Stomach (tissue), 9 donors: ENCODE measurements around the gene PRKCA. TPM values are rescaled to one million over a fixed set of nuclear protein-coding genes. Genes with fewer than 3 reads are reported as not detected.
A peak's percentile ranks its signal among the peaks of the same experiment; 100 is the strongest.

Experiments used
- DNase-seq, 2 donors: peaks; one replicate each; pipeline versions ENCODE4 v3.0.0 to v3.0.0-alpha.2; 2013 to 2019
- H3K27ac ChIP-seq, 5 donors: fragments of 200-600 bp in 4 of 5; sonication (generic) in 4 of 5; one replicate each; pipeline ENCODE4 v1.5.1; 2013 to 2019; ENCODE audit warnings: mild to moderate bottlenecking in 1 of 5, moderate library complexity in 1 of 5
- H3K27me3 ChIP-seq, 3 donors: fragments of 200-600 bp; sonication (generic); one replicate each; pipeline ENCODE4 v1.5.1; 2017 to 2019; ENCODE audit warnings: mixed run types in 1 of 3
- H3K36me3 ChIP-seq, 4 donors: fragments of 200-600 bp; sonication (generic); 1 replicate in 3 of 4; 2 replicates in 1 of 4; pipeline ENCODE4 v1.5.1; 2016 to 2019
- H3K4me1 ChIP-seq, 4 donors: fragments of 200-600 bp; sonication (generic); one replicate each; pipeline ENCODE4 v1.5.1; 2016 to 2019
- H3K4me3 ChIP-seq, 4 donors: fragments of 200-600 bp; sonication (generic) in 3 of 4; one replicate each; pipeline ENCODE4 v1.5.1; 2016 to 2019; ENCODE audit warnings: mild to moderate bottlenecking in 1 of 4
- H3K9me3 ChIP-seq, 4 donors: fragments of 200-600 bp; sonication (generic); one replicate each; pipeline ENCODE4 v1.5.1; 2016 to 2019
- EP300 ChIP-seq: sonication (generic); formaldehyde crosslinking; IDR thresholded peaks from one replicate; pipeline ENCODE4 v1.6.1; 2017; ENCODE audit warnings: antibody characterized with exemption
- POLR2A ChIP-seq, 4 donors: fragments of 450-650 bp; IDR thresholded peaks; one replicate each; pipeline ENCODE4 v1.6.1; 2016; ENCODE audit warnings: antibody characterized with exemption in 4 of 4, control low read depth in 2 of 4, mild to moderate bottlenecking in 1 of 4, moderate library complexity in 1 of 4
- POLR2AphosphoS5 ChIP-seq, 3 donors: sonication (generic); formaldehyde crosslinking; IDR thresholded peaks; one replicate each; pipeline ENCODE4 v1.6.1; 2016; ENCODE audit warnings: antibody characterized with exemption in 3 of 3
- WGBS, 5 donors: extraction: QIAGEN DNeasy Blood & Tissue Kit in 3 of 5; methylation state at CpG; one replicate each; pipeline versions ENCODE4 v1.1.5 to v1.1.7; 2013 to 2018; 5-methylcytosine and 5-hydroxymethylcytosine counted together
- intact Hi-C: fragments of 100-400 bp; cut with DNase I; formaldehyde crosslinking; loops from one replicate; pipeline ENCODE4 v1.15.1; 2023; ENCODE audit warnings: low total_unique reads
- polyA plus RNA-seq, 3 donors: library from polyadenylated mRNA; stranded (reverse); fragments of 200-250 nt; gene quantifications; one replicate each; pipeline ENCODE4 v1.2.3, GENCODE V29; 2013
- total RNA-seq, 5 donors: library from RNA; depleted of rRNA; stranded (reverse); fragments of >200 nt; gene quantifications; one replicate each; pipeline versions ENCODE4 v1.1.0 to v1.2.3, GENCODE V29; 2014 to 2016
- TF ChIP-seq, protein P1 (sequence below), 7 experiments: fragments of 450-650 bp in 4 of 7; fragments of 200-600 bp in 3 of 7; sonication (generic) in 3 of 7; IDR thresholded peaks; one replicate each; pipeline ENCODE4 v1.5.1; 2016 to 2019; ENCODE audit warnings: antibody characterized with exemption in 7 of 7, control low read depth in 2 of 7, mild to moderate bottlenecking in 1 of 7
- donor health status: healthy with polysubstance abuse.
- donor health status: Bipolar disorder and iron deficiency.
- donor health status: healthy.

Gene PRKCA
- total and polyA plus RNA-seq, 8 donors, result 2.1 to 41.1 (median 12.2) TPM

DNA sequence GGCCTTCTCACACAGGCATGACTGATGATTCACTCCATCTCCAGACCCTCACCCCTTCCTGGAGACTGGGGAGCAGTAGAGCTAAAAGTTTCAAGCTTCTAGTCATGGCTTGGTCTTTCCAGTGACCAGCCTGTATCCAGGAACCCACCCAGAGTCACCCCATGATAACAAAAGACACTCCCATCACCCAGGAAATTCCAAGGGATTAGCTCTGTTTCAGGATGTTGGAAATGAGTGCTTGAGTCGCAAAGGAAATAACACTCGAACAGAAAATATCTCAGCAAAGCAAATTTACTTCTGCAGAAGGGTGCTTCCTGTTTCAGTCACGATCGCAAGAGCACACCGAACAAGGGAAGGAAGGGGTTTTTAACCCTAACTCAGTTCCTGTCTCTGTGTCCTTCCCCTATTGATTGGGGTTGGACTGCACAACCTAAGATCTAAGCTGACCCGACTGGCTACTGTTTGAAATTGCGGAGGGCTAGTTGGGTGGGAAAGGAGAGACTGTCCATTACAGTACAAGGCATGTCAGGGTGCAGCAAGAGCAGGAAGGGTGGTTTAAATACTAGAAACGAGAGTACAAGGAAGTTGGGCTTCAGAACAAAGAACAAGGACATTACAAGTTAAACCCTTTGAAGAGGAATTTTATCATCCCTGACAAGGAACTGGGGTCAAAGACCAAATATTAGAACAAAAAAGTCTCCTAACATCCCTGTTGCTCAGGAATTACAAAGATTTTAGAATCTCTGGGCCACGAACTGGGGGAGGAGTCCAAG lies 308.1 kb downstream of the PRKCA start:
- Histone ChIP-seq H3K27ac (no peak overlapping the region), H3K9me3 (peaks cover 0 to 18% (median 9%) of the 10 kb centered on the region in 4 donors), H3K27me3 (no peaks in the 10 kb centered on the region), H3K36me3 (no peaks in the 10 kb centered on the region), H3K4me1 (peaks cover 0 to 12% (median 4%) of the 10 kb centered on the region in 4 donors), H3K4me3 (no peak overlapping the region)
- 53 to 68% (median 57%) methylated on average over 9 of the region's 9 CpGs for WGBS, 5 donors
- TF ChIP-seq POLR2AphosphoS5 (IDR thresholded peaks at IDR 0.05) (no peak), EP300 (no peak), POLR2A (IDR thresholded peaks at IDR 0.05) (no peak)
- TF ChIP-seq, protein P1, sequence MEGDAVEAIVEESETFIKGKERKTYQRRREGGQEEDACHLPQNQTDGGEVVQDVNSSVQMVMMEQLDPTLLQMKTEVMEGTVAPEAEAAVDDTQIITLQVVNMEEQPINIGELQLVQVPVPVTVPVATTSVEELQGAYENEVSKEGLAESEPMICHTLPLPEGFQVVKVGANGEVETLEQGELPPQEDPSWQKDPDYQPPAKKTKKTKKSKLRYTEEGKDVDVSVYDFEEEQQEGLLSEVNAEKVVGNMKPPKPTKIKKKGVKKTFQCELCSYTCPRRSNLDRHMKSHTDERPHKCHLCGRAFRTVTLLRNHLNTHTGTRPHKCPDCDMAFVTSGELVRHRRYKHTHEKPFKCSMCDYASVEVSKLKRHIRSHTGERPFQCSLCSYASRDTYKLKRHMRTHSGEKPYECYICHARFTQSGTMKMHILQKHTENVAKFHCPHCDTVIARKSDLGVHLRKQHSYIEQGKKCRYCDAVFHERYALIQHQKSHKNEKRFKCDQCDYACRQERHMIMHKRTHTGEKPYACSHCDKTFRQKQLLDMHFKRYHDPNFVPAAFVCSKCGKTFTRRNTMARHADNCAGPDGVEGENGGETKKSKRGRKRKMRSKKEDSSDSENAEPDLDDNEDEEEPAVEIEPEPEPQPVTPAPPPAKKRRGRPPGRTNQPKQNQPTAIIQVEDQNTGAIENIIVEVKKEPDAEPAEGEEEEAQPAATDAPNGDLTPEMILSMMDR (IDR thresholded peaks at IDR 0.05), result no peak
- intact Hi-C loops, result no loop called here
- DNase-seq, result no peak

DNA sequence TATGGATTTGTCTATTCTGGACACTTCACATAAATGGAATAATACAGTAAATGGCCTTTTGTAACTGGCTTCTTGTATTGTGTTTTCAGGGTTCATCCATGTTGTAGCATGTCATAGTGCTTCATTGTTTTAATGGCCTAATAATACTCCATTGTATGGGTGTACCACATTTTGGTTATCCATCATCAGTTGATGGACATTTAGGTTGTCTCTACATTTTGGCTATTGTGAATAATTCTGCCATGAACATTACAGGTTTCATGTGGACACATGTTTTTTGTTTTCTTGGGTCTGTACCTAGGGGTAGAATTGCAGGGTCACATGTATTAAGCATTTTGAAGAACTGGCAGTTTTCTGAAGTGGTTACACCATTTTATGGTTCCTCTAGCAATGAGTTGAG lies 309.0 kb downstream of the PRKCA start:
- Histone ChIP-seq H3K36me3 (no peaks in the 10 kb centered on the region), H3K27me3 (no peaks in the 10 kb centered on the region), H3K4me3 (no peak overlapping the region), H3K27ac (no peak overlapping the region), H3K9me3 (peaks cover 0 to 18% (median 9%) of the 10 kb centered on the region in 4 donors), H3K4me1 (peaks cover 0 to 12% (median 4%) of the 10 kb centered on the region in 4 donors)
- no peak for TF ChIP-seq POLR2A (IDR thresholded peaks at IDR 0.05)
- no peak for DNase-seq
- intact Hi-C loops, result no loop called here

DNA sequence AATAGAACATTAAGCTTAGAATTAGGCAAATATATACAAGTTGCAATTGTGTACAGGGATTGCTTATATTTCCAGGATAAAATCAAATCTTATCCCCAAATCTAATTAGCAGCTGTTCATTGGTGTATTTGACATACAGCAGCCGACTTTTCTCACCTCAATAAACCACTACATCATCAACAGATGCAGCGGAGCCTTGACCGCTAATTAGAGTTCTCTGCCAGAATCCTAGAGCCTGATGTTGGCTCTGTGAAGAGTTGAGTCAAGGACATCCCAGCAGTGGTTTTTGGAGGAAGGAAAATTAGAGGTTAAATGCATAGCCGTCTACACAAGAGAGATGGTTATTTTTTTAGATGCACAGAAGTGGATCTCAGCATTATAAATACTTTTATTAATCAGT lies 310.6 kb downstream of the PRKCA start:
- Histone ChIP-seq H3K4me3 (no peak overlapping the region), H3K27me3 (no peaks in the 10 kb centered on the region), H3K36me3 (no peaks in the 10 kb centered on the region), H3K9me3 (peaks cover 0 to 18% (median 9%) of the 10 kb centered on the region in 4 donors), H3K27ac (no peak overlapping the region), H3K4me1 (peaks cover 0 to 12% (median 4%) of the 10 kb centered on the region in 4 donors)
- WGBS, 5 donors, result 69 to 87% (median 76%) methylated on average over 4 of the region's 4 CpGs
- DNase-seq, result peak in 1 of 2 donors; percentile 40
- intact Hi-C loops, result no loop called here
- TF ChIP-seq, protein P1 (IDR thresholded peaks at IDR 0.05), result no peak
- TF ChIP-seq EP300, result no peak
- TF ChIP-seq POLR2A (IDR thresholded peaks at IDR 0.05), result no peak
- no peak for TF ChIP-seq POLR2AphosphoS5 (IDR thresholded peaks at IDR 0.05)

DNA sequence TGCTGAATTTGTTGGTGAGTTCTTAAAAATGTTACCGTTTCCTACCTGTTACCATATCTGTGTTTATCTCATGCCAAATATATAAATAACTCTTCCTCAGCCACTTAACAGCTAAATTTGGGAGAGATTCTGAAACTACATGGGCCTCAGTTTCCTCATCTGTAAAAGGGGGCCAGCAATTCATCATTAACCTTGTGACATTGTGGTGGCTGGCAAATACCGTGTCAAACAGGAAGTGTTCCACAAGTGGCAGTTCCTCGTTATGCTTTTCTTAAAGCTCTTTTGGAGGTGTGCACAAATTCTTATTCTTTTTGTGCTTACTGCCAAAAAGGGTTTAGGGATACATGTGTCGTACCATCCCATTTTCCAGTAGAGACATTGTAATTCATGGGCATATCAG lies 312.1 kb downstream of the PRKCA start:
- H3K9me3 ChIP-seq, result peaks cover 0 to 18% (median 9%) of the 10 kb centered on the region in 4 donors
- intact Hi-C loops, result no loop called here
- no peaks in the 10 kb centered on the region for H3K27me3 ChIP-seq
- H3K4me1 ChIP-seq, result peaks cover 0 to 12% (median 4%) of the 10 kb centered on the region in 4 donors
- H3K27ac ChIP-seq, result no peak overlapping the region
- no peaks in the 10 kb centered on the region for H3K36me3 ChIP-seq
- H3K4me3 ChIP-seq, result no peak overlapping the region
- WGBS, 5 donors, result 49 to 62% (median 54%) methylated on average over 4 of the region's 4 CpGs
- no peak for TF ChIP-seq POLR2A (IDR thresholded peaks at IDR 0.05)
- TF ChIP-seq, protein P1 (IDR thresholded peaks at IDR 0.05), result no peak
- TF ChIP-seq EP300, result no peak
- no peak for TF ChIP-seq POLR2AphosphoS5 (IDR thresholded peaks at IDR 0.05)
- no peak for DNase-seq

DNA sequence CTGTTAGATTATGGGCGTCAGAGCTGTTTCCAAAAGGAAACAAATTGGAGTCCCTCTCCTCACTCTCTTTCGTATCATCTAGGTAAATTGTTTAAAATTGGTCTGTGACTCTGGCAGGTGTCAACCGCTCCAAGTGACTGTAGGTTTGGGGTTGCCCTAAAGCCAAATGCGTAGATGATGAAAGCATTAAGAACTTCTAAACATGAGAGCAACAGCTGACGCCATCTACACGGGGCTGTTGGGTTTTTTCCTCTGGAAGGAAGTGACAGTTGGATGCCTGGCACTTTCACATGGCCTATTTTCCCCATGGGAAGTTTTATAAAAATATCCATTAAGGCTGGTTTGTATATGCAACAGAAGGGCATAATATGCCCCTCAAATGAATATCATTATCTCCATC lies 316.8 kb downstream of the PRKCA start:
- WGBS, 5 donors, result 81 to 92% (median 87%) methylated on average over 6 of the region's 6 CpGs
- intact Hi-C loops, result no loop called here
- TF ChIP-seq, protein P1 (IDR thresholded peaks at IDR 0.05), result no peak
- TF ChIP-seq POLR2AphosphoS5 (IDR thresholded peaks at IDR 0.05) (no peak), EP300 (no peak), POLR2A (IDR thresholded peaks at IDR 0.05) (no peak)
- Histone ChIP-seq H3K4me3 (no peak overlapping the region), H3K4me1 (peaks cover 0 to 23% (median 4%) of the 10 kb centered on the region in 4 donors), H3K36me3 (no peaks in the 10 kb centered on the region), H3K27ac (no peak overlapping the region), H3K27me3 (no peaks in the 10 kb centered on the region), H3K9me3 (no peaks in the 10 kb centered on the region)
- no peak for DNase-seq
